Tibial nerve (tissue), 4 donors: ENCODE results near the gene TMEM170A.

Experiments used
- EP300 ChIP-seq, 2 donors: sonication (generic); formaldehyde crosslinking; IDR thresholded peaks; one replicate each; pipeline ENCODE4 v1.6.1; 2017; ENCODE audit warnings: antibody characterized with exemption in 2 of 2, mild to moderate bottlenecking in 1 of 2
- TF ChIP-seq, protein P1 (sequence below), 5 experiments: fragments of 200-600 bp in 3 of 5; fragments of 450-650 bp in 2 of 5; sonication (generic) in 3 of 5; IDR thresholded peaks; one replicate each; pipeline ENCODE4 v1.5.1; 2016 to 2019; ENCODE audit warnings: antibody characterized with exemption in 5 of 5, mild to moderate bottlenecking in 3 of 5, moderate library complexity in 2 of 5

DNA sequence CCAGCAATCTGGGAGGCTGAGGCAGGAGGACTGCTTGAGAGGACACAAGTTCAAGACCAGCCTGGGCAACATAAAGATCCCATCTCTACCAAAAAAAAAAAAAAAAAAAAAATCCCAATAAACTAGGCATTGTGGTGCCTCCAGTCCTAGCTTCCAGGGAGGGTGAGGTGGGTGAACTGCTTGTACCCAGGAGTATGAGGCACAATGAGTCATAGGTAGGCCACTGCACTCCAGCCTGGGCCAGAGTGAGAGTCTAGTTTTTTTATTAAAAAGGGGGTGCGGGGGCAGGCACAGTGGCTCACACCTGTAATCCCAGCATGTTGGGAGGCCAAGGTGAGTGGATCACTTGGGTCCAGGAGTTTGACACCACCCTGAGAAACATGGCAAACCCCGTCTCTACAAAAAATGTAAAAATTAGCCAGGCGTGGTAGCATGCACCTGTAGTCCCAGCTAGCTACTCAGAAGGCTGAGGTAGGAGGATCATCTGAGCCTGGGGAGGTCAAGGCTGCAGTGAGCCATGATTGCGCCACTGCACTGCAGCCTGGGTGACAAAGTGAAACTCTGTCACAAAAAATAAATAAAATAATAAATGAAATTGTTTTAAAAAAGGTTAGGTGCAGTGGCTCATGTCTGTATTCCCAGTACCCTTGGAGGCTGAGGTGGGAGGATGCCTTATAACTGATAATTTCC is 38.6 kb upstream of the TMEM170A start:
- TF ChIP-seq EP300 (IDR thresholded peaks at IDR 0.05): no peak
- TF ChIP-seq, protein P1, sequence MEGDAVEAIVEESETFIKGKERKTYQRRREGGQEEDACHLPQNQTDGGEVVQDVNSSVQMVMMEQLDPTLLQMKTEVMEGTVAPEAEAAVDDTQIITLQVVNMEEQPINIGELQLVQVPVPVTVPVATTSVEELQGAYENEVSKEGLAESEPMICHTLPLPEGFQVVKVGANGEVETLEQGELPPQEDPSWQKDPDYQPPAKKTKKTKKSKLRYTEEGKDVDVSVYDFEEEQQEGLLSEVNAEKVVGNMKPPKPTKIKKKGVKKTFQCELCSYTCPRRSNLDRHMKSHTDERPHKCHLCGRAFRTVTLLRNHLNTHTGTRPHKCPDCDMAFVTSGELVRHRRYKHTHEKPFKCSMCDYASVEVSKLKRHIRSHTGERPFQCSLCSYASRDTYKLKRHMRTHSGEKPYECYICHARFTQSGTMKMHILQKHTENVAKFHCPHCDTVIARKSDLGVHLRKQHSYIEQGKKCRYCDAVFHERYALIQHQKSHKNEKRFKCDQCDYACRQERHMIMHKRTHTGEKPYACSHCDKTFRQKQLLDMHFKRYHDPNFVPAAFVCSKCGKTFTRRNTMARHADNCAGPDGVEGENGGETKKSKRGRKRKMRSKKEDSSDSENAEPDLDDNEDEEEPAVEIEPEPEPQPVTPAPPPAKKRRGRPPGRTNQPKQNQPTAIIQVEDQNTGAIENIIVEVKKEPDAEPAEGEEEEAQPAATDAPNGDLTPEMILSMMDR (IDR thresholded peaks at IDR 0.05): no peak
